SK-N-SH (cell line): ENCODE results near the gene CCDC192. TPM values are rescaled to one million over a fixed set of nuclear protein-coding genes. Genes with fewer than 3 reads are reported as not detected.

Experiments used
- CTCF ChIA-PET: fragments of 300-600, 350-600 bp; formaldehyde crosslinking; extraction: SDS; loops from one replicate; lab custom pipeline; 2021; lab: Yijun Ruan, JAX
- POLR2A ChIA-PET: fragments of 350-600 bp; sonication (Branson Sonifier 250); formaldehyde crosslinking; extraction: SDS; loops from one replicate; lab custom pipeline; 2020; ENCODE audit warnings: antibody characterized with exemption, inconsistent platforms; lab: Yijun Ruan, JAX
- DNase-seq: peaks from one replicate; pipeline ENCODE4 v3.0.0; 2012
- H2AFZ ChIP-seq: fragments of 200-600 bp; sonication (generic); 2 replicates; pipeline ENCODE4 v1.8.1; 2016; ENCODE audit warnings: antibody characterized with exemption, mild to moderate bottlenecking, low read depth
- H3F3A ChIP-seq: fragments of 200-600 bp; sonication (generic); replicated peaks from 2 replicates; pipeline ENCODE3; 2016; ENCODE audit warnings: antibody characterized with exemption, mild to moderate bottlenecking; ENCODE audit not compliant: insufficient read depth
- H3K27ac ChIP-seq, 2 experiments: fragments of 200-500 bp in 1 of 2; fragments of 200-600 bp in 1 of 2; sonication (Bioruptor generic) in 1 of 2; sonication (generic), shearing (Covaris generic) in 1 of 2; 2 replicates each; pipeline versions ENCODE4 v1.5.1 to v1.6.1; 2014 to 2016; ENCODE audit warnings: low read depth in 2 of 2, inconsistent platforms in 1 of 2, low read length in 1 of 2, mild to moderate bottlenecking in 1 of 2, mixed read lengths in 1 of 2
- H3K27me3 ChIP-seq: fragments of 200-600 bp; sonication (generic), shearing (Covaris generic); 2 replicates; pipeline ENCODE4 v1.6.1; 2016; ENCODE audit warnings: mixed run types; ENCODE audit not compliant: insufficient read depth
- H3K36me3 ChIP-seq, 2 experiments: fragments of 200-500 bp in 1 of 2; fragments of 200-600 bp in 1 of 2; sonication (Bioruptor generic) in 1 of 2; sonication (generic) in 1 of 2; replicated peaks in 1 of 2; 2 replicates each; pipeline versions ENCODE3 to v1.5.1; 2014 to 2016; ENCODE audit warnings: low read length in 1 of 2, mild to moderate bottlenecking in 1 of 2; ENCODE audit not compliant: insufficient read depth in 2 of 2, control insufficient read depth in 1 of 2
- H3K4me1 ChIP-seq, 2 experiments: fragments of 200-500 bp in 1 of 2; fragments of 200-600 bp in 1 of 2; sonication (Bioruptor generic) in 1 of 2; sonication (generic), shearing (Covaris generic) in 1 of 2; 2 replicates each; pipeline versions ENCODE4 v1.5.1 to v1.6.1; 2014 to 2016; ENCODE audit warnings: low read depth in 1 of 2, low read length in 1 of 2, mixed run types in 1 of 2; ENCODE audit not compliant: insufficient read depth in 2 of 2, control insufficient read depth in 1 of 2
- H3K4me2 ChIP-seq: fragments of 200-600 bp; sonication (generic), shearing (Covaris generic); 2 replicates; pipeline ENCODE4 v1.6.1; 2017; ENCODE audit warnings: mixed run types
- H3K4me3 ChIP-seq, 2 experiments: fragments of 200-500 bp in 1 of 2; fragments of 200-600 bp in 1 of 2; sonication (Bioruptor generic) in 1 of 2; sonication (generic), shearing (Covaris generic) in 1 of 2; 2 replicates each; pipeline versions ENCODE4 v1.5.1 to v1.8.1; 2014 to 2016; ENCODE audit warnings: low read depth in 2 of 2, inconsistent platforms in 1 of 2, low read length in 1 of 2, mild to moderate bottlenecking in 1 of 2, mixed read lengths in 1 of 2, moderate library complexity in 1 of 2
- H3K79me2 ChIP-seq: fragments of 200-600 bp; sonication (generic); 2 replicates; pipeline ENCODE4 v1.8.1; 2017; ENCODE audit warnings: mild to moderate bottlenecking; ENCODE audit not compliant: insufficient read depth
- H3K9ac ChIP-seq: fragments of 200-600 bp; sonication (generic); 2 replicates; pipeline ENCODE4 v1.6.1; 2017; ENCODE audit warnings: mixed run types
- H3K9me2 ChIP-seq: fragments of 200-600 bp; sonication (generic); 2 replicates; pipeline ENCODE4 v1.6.1; 2017; ENCODE audit warnings: mixed run types
- H3K9me3 ChIP-seq: fragments of 200-600 bp; sonication (generic); 2 replicates; pipeline ENCODE4 v1.6.1; 2017; ENCODE audit warnings: mixed run types, mild to moderate bottlenecking, moderate library complexity
- H4K20me1 ChIP-seq: fragments of 200-600 bp; sonication (generic); 2 replicates; pipeline ENCODE4 v1.6.1; 2017; ENCODE audit warnings: mild to moderate bottlenecking, mixed run types; ENCODE audit not compliant: insufficient read depth
- FOSL2 ChIP-seq: IDR thresholded peaks from 2 replicates; pipeline ENCODE4 v1.4.0; 2012; ENCODE audit warnings: low read depth, mild to moderate bottlenecking, moderate library complexity, borderline replicate concordance
- FOXM1 ChIP-seq: IDR thresholded peaks from 2 replicates; pipeline ENCODE4 v1.4.0; 2012; ENCODE audit warnings: low read depth, mild to moderate bottlenecking
- MAX ChIP-seq: IDR thresholded peaks from 2 replicates; pipeline ENCODE4 v1.4.0; 2012; ENCODE audit warnings: low read depth
- MEF2A ChIP-seq: IDR thresholded peaks from 2 replicates; pipeline ENCODE4 v1.4.0; 2012; ENCODE audit warnings: low read depth, borderline replicate concordance
- NRF1 ChIP-seq: IDR thresholded peaks from 2 replicates; pipeline ENCODE4 v1.6.1; 2012; ENCODE audit warnings: low read depth, mild to moderate bottlenecking, low read length
- REST ChIP-seq: IDR thresholded peaks from 2 replicates; pipeline ENCODE4 v1.6.1; 2012; ENCODE audit warnings: mild to moderate bottlenecking, low read depth, low read length, moderate library complexity
- WGBS: methylation state at CpG from one replicate; pipeline ENCODE4 v1.1.6; 2017; ENCODE audit warnings: low lambda C conversion rate; 5-methylcytosine and 5-hydroxymethylcytosine counted together
- polyA plus RNA-seq, 3 experiments: library from polyadenylated mRNA; depleted of rRNA; stranded (reverse); fragments of >200 nt; gene quantifications; 2 replicates each; pipeline ENCODE4 v1.2.3, GENCODE V29; 2012

Gene CCDC192
- polyA plus RNA-seq, 1 of the 3 experiments (the other 2 are of a cell fraction) = not detected

GRCh38 chr5:127702434-127702833, 757 bp upstream of the CCDC192 start:
- Histone ChIP-seq H3K27ac (no peak overlapping the region), H3K9me2 (no peaks in the 10 kb centered on the region), H3K4me3 (no peak overlapping the region), H3K9me3 (no peaks in the 10 kb centered on the region), H3K9ac (no peak overlapping the region), H4K20me1 (no peaks in the 10 kb centered on the region), H3K27me3 (no peaks in the 10 kb centered on the region; the same call in 1 of the 2 replicates), H2AFZ (no peak overlapping the region), H3K36me3 (no peaks in the 10 kb centered on the region), H3F3A (peaks cover 10% of the 10 kb centered on the region), H3K4me2 (no peak overlapping the region), H3K4me1 (no peaks in the 10 kb centered on the region), H3K79me2 (no peaks in the 10 kb centered on the region)
- ChIA-PET CTCF (no interaction called here), POLR2A (no interaction called here)
- TF ChIP-seq MAX (no peak), REST (no peak), NRF1 (no peak), FOXM1 (no peak)
- no peak for DNase-seq
- 38% methylated on average over 1 of the region's 2 CpGs for WGBS

- Histone ChIP-seq H4K20me1 (no peaks in the 10 kb centered on the region), H3K4me3 (no peak overlapping the region), H3K4me2 (peak overlapping the region; percentile 31; the same call in 1 of the 2 replicates), H3K9me2 (no peaks in the 10 kb centered on the region), H3K9me3 (no peaks in the 10 kb centered on the region), H3K9ac (no peak overlapping the region), H2AFZ (no peak overlapping the region), H3K79me2 (no peaks in the 10 kb centered on the region), H3K4me1 (no peaks in the 10 kb centered on the region), H3F3A (no peaks in the 10 kb centered on the region), H3K36me3 (no peaks in the 10 kb centered on the region), H3K27me3 (no peaks in the 10 kb centered on the region; the same call in 1 of the 2 replicates), H3K27ac (peak overlapping the region in 1 of 2 experiments; percentile 16; a peak in 1 of 4 replicates)
- ChIA-PET POLR2A (no interaction called here), CTCF (no interaction called here)
- no peak for TF ChIP-seq MEF2A
- peak; percentile 28; the same call in 1 of the 2 replicates for TF ChIP-seq FOSL2
- DNase-seq = no peak
- WGBS = 50% methylated on average over 4 of the region's 4 CpGs
Measured at GRCh38 chr5:127705120-127705892, 2.1 kb downstream of the CCDC192 start.
